Measurements from ENCODE around the gene SLX9. TPM values are rescaled to one million over a fixed set of nuclear protein-coding genes. Genes with fewer than 3 reads are reported as not detected.

The SLX9 gene
- polyA plus RNA-seq, 1 donor (not counting 4 experiments of a cell fraction or from before 2014, with no cell fraction given): 21.8 TPM

DNA sequence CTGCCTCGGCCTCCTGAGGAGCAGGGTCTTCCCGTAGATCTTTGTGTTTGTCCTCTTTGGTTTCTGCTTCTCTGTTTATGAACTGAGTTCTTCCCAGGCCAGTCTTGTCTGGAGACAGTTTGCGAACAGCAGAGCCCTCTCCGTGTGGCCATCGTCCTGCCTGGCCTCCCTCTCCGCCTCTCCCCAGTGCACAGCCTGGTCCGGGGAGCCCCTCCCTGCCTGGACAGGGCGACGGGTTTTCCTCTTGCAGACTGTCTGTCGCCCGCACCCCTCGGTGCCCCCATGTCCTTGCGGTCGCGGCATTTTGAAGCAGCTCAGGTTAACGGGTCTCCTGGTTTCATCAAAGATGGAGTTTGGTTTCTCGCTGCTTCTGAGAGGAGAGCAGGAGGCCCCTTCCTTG is 34.8 kb downstream of the SLX9 start:
- Histone ChIP-seq H3K36me3 (ENCODE audit: control insufficient read depth in 2 of 2, extremely low read depth in 1 of 2, insufficient read depth in 2 of 2, low read length in 2 of 2) (peaks cover 0 to 17% of the 10 kb centered on the region in 2 experiments), H3K9ac (ENCODE audit: control insufficient read depth, extremely low read depth, insufficient read depth, low read length) (no peak overlapping the region), H3K4me1 (ENCODE audit: control insufficient read depth, extremely low read depth, insufficient read depth, low read length) (no peaks in the 10 kb centered on the region), H2AFZ (ENCODE audit: control insufficient read depth, low read length) (no peak overlapping the region), H3K79me2 (ENCODE audit: control insufficient read depth, insufficient read depth, low read length) (no peaks in the 10 kb centered on the region), H3K9me1 (ENCODE audit: control insufficient read depth, extremely low read depth, insufficient read depth, low read length) (no peaks in the 10 kb centered on the region), H3K27me3 (ENCODE audit: control insufficient read depth, extremely low read depth, insufficient read depth, low read length) (no peaks in the 10 kb centered on the region), H4K20me1 (ENCODE audit: control insufficient read depth, extremely low read depth, insufficient read depth, low read length) (no peaks in the 10 kb centered on the region), H3K4me2 (ENCODE audit: control insufficient read depth, extremely low read depth, insufficient read depth, low read depth, low read length) (no peak overlapping the region), H3K27ac (ENCODE audit: control insufficient read depth, insufficient read depth, low read length) (no peak overlapping the region), H3K4me3 (ENCODE audit: control insufficient read depth in 2 of 3, extremely low read depth in 1 of 3, insufficient read depth in 2 of 3, low read depth in 1 of 3, low read length in 3 of 3) (no peak overlapping the region), H3K9me3 (ENCODE audit: control insufficient read depth, low read depth, low read length) (no peaks in the 10 kb centered on the region)
- FAIRE-seq (no peak), DNase-seq (ENCODE audit: low read depth, low spot score) (no peak)
- no peak for TF ChIP-seq EZH2 (IDR thresholded peaks at IDR 0.05; ENCODE audit: low read length)
- TF ChIP-seq, protein P1, sequence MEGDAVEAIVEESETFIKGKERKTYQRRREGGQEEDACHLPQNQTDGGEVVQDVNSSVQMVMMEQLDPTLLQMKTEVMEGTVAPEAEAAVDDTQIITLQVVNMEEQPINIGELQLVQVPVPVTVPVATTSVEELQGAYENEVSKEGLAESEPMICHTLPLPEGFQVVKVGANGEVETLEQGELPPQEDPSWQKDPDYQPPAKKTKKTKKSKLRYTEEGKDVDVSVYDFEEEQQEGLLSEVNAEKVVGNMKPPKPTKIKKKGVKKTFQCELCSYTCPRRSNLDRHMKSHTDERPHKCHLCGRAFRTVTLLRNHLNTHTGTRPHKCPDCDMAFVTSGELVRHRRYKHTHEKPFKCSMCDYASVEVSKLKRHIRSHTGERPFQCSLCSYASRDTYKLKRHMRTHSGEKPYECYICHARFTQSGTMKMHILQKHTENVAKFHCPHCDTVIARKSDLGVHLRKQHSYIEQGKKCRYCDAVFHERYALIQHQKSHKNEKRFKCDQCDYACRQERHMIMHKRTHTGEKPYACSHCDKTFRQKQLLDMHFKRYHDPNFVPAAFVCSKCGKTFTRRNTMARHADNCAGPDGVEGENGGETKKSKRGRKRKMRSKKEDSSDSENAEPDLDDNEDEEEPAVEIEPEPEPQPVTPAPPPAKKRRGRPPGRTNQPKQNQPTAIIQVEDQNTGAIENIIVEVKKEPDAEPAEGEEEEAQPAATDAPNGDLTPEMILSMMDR (optimal IDR thresholded peaks at IDR 0.05 in 1 of 3, IDR thresholded peaks at IDR 0.05 in 1 of 3, conservative IDR thresholded peaks at IDR 0.05 in 1 of 3; ENCODE audit: extremely low read depth in 1 of 3, insufficient read depth in 2 of 3, low read length in 3 of 3): no peak
- dilution Hi-C loops (cut with MboI; ENCODE audit: extremely low pct_ligation_motif_present, low sequenced_read_pairs): no loop called here

DNA sequence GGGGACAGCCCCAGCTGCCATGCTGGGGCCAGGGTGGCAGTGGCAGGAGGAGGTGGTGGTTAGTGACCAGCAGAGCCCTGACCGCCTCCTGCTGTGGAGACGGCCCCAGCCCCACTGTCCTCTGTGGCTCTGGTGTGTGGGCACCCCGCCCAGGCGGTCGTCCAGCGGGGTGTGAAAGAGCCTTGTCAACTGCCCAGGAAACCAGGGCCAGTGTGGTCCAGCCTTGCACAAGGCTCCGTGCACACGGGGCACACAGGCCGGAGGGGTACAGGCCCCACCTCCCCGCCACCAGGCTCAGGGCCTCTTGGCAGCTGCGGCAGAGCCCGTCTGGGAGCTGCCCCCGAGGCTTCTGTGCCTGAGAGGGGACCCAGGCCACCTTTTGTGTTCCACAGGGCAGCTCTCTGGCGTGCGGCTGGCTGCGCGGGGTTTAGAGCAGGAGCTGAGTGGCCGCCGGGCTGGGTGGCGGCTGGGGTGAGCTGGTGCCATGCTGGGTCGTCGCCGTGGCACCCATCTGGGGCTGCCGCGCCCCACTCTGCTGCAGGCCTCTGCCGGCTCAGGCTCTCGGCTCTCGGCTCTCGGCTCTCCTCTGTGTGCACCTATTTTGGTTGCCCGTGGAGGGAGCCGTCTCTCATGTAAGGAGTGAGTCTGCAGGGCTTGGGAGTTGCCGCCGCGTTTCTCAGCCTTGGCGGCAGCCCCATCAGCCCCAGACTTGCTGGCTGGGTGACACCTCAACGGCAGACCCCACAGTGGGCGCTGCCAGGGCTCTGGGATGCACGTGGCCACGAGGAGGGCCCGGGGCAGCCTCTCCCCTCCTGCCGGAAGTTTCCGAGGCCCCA is 36.1 kb downstream of the SLX9 start:
- no peak overlapping the region for H3K4me3 ChIP-seq (ENCODE audit: control insufficient read depth in 2 of 3, extremely low read depth in 1 of 3, insufficient read depth in 2 of 3, low read depth in 1 of 3, low read length in 3 of 3)
- H3K4me1 ChIP-seq (ENCODE audit: control insufficient read depth, extremely low read depth, insufficient read depth, low read length): no peaks in the 10 kb centered on the region
- H3K9me3 ChIP-seq (ENCODE audit: control insufficient read depth, low read depth, low read length): no peaks in the 10 kb centered on the region
- peaks cover 0 to 17% of the 10 kb centered on the region in 2 experiments for H3K36me3 ChIP-seq (ENCODE audit: control insufficient read depth in 2 of 2, extremely low read depth in 1 of 2, insufficient read depth in 2 of 2, low read length in 2 of 2)
- H3K9ac ChIP-seq (ENCODE audit: control insufficient read depth, extremely low read depth, insufficient read depth, low read length): no peak overlapping the region
- no peak for TF ChIP-seq EZH2 (IDR thresholded peaks at IDR 0.05; ENCODE audit: low read length)
- TF ChIP-seq, protein P1 (optimal IDR thresholded peaks at IDR 0.05 in 1 of 3, IDR thresholded peaks at IDR 0.05 in 1 of 3, conservative IDR thresholded peaks at IDR 0.05 in 1 of 3; ENCODE audit: extremely low read depth in 1 of 3, insufficient read depth in 2 of 3, low read length in 3 of 3): no peak
- FAIRE-seq (no peak), DNase-seq (ENCODE audit: low read depth, low spot score) (no peak)
- H3K9me1 ChIP-seq (ENCODE audit: control insufficient read depth, extremely low read depth, insufficient read depth, low read length): no peaks in the 10 kb centered on the region
- no peaks in the 10 kb centered on the region for H4K20me1 ChIP-seq (ENCODE audit: control insufficient read depth, extremely low read depth, insufficient read depth, low read length)
- H3K27ac ChIP-seq (ENCODE audit: control insufficient read depth, insufficient read depth, low read length): no peak overlapping the region
- H2AFZ ChIP-seq (ENCODE audit: control insufficient read depth, low read length): no peak overlapping the region
- no peaks in the 10 kb centered on the region for H3K27me3 ChIP-seq (ENCODE audit: control insufficient read depth, extremely low read depth, insufficient read depth, low read length)
- no peaks in the 10 kb centered on the region for H3K79me2 ChIP-seq (ENCODE audit: control insufficient read depth, insufficient read depth, low read length)
- dilution Hi-C loops (cut with MboI; ENCODE audit: extremely low pct_ligation_motif_present, low sequenced_read_pairs): no loop called here
- H3K4me2 ChIP-seq (ENCODE audit: control insufficient read depth, extremely low read depth, insufficient read depth, low read depth, low read length): no peak overlapping the region

All from keratinocyte (primary cell).